HG02870 (cell line): ENCODE results near the gene CPO.

ENCODE experiments used
- ATAC-seq: cut with Tn5 transposase; IDR thresholded peaks from one replicate; pipeline ENCODE4 v1.9.1; 2021; ENCODE audit warnings: mild to moderate bottlenecking, moderate library complexity; ENCODE audit not compliant: unreplicated experiment

Gene CPO

DNA sequence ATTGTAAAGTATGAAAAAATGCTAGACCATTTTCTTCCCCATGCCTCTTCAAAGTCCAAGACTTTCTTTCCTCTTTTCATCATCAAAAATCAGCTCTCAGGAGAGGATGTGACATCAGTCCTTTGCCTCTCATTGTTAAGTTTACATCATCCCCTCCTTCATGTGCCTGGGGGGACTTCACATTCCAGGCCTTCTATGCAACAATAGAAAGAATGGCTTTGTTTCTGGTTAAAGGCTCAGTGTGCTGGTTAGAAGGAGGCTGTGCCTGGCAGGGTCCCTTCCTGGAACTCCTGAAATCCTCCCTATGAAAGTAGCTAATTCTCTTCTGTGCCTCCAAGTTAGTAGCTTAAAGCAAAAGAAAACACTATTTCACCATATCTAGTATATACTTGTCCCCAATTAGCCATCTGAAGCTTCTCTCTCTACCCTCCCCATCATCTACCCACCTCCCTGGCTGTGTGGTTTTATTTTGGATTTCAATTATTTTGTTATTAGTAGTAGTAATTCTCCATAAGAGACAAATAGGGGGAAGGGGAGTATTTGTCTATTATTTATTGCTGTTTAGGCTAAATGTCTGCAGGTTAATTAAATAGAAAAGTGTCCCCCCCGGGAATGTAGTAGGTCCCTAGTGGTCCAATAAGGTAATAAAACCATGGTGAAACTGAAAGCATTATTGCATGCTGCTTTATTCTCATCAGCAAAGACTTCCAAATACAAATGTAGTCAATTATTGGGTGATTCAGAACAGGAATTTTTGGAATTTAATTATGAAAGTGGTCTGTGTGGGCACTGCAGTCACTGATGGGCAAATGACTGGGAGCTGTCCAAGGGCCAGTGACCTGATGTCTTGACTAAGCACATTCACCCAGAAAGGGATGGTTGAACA, 69.0 kb downstream of the CPO start:
- no peak for ATAC-seq

DNA sequence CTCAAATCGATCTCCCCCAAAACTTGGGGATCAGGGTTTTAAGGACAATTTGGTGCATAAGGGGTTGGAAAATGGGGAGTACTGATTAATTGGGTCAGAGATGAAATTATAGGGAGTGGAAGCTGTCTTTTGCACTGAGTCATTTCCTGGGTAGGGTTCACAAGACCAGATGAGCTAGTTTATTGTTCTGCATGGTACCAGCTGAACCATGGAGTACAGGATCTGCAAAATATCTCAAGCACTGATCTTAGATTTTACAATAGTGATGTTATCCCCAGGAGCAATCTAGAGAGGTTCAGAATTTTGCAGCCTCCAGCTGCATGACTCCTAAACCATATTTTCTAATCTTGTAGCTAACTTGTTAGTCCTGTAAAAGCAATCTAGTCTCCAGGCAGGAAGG, 73.1 kb downstream of the CPO start:
- ATAC-seq = no peak

DNA sequence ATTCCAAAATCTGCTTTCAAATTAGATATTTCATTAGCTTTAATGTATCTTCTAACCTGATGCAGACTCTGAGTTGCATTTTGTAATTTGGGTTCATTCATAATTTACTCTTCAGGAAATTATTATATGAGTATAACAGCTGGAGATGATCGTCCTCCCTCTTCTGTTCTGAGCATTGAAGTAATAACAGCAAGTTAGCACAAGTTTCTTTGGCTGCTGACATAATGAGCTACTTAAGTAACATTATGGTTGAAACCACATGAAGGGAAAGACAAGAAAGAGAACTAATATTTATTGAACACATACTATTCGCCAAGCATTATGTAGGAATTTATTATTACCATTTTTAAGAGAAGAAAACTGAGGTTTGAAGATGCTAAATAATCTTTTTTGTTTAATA, 75.1 kb downstream of the CPO start:
- ATAC-seq = no peak

DNA sequence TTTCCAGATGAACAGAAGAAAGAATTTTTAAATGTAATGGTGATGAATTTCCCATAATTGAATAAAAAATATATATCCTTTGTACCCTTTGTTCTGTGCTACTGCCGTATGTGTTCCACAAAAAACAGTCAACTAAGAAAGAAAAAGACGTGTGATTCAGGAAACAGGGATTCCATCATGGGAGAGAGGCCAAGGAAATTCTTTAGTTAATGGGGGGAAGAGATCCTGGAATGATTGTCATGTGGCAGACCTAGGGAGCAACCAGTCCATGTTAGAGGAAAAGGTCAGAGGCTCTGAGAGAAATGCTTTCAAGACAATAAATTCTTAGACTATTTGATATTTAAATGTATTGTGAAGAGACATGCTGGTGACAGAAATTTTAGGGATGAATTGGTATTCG, 76.6 kb downstream of the CPO start:
- ATAC-seq = no peak
